Fibroblast of peridontal ligament (primary cell): Measurements from ENCODE around the gene IGFBP7.
A peak's percentile ranks its signal among the peaks of the same experiment; 100 is the strongest.

ENCODE experiments used
- DNase-seq: peaks from one replicate; pipeline ENCODE4 v3.0.0-alpha.2; 2010; ENCODE audit errors: extremely low read depth

IGFBP7 gene

DNA sequence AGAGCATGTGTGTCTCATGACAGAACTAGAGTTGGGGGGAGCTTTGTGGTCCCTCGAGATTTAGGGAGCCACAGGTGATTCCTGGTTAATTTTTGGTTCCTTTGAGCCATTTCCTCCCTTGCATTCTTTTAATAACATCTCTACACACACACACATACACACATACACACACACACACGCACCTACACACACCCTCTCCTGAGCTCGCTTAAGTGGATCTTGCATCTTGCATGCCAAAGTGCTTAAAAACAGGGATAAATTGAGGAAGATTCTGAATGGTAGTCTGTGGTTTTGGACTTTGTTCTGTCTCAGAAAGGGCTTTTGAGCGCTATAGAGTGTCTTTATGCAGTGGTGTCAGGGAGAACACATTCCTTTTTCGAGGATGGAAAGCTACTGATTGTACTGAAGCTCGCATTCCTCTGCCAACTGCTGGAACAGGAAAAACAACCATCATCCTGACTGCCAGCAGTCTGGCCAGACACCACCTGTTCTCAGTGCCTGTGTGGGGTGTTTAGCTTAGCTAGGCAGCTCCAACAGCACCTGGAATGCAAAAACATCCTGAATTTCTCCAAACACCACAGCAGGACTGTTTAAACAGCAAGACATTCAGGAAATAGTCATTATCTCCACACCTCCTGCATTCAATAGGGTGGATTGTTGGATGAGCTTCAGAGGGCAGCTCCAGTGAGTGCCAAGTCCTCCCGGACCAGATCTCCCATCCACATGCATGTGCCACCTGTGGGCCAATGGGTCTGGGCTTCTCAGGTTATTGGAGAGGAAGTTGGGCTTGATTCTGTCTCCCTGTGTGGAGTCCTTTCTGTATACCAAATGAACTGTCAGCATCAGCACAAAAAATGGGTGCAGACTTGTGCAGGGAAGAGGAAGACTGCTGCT lies 21.9 kb upstream of the IGFBP7 start:
- DNase-seq: no peak

DNA sequence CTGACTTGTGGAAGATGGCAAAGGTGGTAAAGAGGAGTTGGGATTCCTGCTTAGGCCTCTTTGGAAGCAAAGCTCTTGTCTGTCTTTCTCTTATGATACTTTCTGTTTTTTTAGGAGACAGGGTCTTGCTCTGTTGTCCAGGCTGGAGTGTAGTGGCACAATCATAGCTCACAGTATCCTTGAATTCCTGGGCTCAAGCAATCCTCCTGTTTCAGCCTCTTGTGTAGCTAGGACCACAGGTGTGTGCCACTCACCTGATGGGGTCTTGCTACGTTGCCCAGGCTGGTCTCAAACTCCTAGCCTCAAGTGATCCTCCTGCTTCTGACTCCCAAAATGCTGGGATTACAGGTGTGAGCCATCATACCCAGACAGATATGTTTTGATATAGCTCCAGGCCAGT lies 19.3 kb upstream of the IGFBP7 start:
- DNase-seq: no peak

DNA sequence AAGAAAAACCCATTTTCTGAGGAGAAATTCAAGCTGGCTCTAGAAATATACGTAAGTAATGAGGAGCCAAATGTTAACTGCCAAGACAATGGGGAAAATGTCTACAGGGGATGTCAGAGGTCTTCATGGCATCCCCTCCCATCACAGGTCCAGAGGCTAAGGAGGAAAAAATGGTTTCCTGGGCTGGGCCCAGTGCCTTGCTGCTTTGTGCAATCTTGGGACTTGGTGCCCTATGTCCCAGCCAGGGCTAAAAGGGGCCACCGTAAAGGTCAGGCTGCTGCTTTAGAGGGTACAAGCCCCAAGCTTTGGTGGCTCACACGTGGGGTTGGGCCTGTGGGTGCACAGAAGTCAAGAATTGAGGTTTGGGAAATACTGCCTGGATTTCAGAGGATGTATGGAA lies 17.2 kb upstream of the IGFBP7 start:
- no peak for DNase-seq

DNA sequence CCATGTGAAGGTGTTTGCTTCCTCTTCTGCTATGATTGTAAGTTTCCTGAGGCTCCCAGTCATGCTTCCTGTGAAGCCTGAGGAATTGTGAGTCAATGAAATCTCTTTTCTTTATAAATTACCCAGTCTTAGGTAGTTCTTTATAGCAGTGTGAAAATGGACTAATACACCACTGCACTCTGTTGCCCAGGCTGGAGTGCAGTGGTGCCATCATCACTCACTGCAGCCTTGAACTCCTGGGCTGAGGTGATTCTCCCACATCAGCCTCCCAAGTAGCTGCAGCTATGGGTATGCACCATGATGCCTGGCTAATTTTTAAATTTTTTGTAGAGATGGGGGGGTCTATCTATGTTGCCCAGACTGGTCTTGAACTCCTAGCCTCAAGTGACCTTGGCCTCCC lies 15.8 kb upstream of the IGFBP7 start:
- no peak for DNase-seq

DNA sequence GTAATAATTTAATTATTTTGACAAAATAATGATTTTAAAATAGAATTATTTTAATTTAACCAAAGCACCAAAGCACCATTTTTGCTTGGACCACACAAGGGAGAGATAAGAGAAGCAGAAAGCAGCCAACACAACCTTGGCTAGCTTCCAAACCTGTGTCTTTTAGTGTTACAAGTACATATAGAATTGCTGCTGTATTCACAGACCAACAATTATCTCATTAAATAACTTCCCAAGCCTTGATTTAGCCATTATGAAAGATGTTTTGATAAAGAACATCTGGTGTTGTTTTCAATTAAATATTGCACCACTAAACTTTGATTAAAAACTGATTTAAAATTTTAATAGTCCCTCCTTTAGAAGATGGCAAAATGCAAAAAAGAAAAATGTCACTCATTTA lies 14.0 kb upstream of the IGFBP7 start:
- DNase-seq: no peak

DNA sequence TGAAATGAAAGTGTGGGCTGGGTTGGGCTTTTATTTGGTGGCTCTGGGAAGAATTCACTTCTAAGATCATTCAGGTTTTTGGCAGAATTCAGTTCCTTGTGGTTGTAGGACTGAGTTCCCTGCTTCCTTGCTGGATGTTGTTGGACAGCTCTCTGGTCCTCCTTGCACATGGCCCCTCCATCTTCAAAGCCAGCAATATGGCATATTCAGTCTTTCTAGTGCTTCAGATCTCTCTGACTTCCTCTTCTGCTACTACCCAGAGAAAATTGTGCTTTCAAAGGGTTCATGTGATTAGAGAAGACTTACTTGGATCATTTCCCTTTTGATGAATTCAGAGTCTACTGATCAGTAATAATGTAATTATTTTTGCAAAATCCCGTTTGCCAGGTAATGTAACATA lies 12.8 kb upstream of the IGFBP7 start:
- DNase-seq: no peak

DNA sequence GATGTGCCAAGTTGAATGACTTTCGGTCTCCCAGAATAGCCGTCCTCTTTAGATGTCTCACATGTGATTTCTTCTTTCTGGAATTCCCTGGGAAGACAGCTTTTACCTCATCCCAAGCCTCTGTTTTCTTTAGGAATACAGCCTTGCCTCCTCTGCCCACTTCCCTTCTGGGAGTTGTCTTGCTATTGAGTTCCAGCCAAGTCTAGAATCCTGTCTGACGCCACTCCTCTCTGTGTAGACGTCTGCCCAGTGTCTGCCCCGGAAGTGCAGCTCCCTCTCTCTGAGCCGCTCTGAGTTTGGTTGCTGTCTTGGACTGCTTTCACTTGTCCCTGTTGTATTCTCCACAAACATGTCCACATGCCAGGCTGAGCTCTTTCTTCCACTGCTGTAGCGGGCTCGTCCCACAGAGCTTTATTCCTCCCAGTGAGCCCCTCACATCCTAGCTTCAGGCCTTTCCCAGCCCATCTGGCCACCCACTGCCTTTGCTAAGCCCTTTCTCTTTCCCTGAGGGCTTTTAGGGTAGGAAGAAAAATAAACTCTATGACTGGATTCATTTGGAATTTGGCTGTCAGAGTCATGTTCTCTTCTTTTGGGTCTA lies 9.0 kb upstream of the IGFBP7 start:
- peak; percentile 95 for DNase-seq

DNA sequence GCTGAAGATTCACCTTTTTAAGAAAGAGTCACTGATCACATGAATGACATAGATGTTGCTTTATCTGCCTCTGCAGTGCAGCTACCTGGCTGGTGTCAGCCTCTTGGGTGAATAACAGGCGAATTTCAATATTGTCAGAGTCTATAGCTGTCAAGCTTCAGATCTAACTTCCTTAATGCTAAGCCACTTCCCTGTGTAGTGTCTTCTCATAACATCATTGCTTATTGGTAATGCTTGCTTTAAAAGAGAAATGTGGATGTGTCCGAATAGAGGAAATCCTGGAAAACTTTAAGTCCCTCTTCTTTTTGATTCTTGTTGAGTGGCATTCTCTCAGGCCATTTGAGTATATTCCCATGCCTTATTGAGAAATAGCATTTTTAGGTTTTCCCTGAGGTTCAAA lies 7.3 kb upstream of the IGFBP7 start:
- DNase-seq: no peak

DNA sequence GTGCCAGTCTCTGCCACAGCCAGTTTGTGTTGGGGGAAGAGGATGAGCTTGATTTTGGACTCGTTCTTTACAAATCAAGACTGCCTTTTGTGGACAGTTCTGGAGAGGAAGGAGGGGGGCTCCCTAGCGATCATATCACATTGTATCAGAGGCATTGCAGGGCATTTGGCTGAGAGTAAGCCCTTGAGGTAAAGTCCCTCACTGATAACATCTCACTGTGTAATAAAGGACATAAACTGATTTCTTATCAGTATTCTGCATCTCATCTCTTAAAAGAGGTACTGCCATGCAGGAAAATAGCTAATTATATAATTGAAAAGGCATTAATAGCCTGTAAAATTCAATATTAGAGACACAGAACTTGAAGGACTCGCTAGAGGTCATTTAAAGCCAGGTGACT lies 6.1 kb upstream of the IGFBP7 start:
- DNase-seq: no peak

DNA sequence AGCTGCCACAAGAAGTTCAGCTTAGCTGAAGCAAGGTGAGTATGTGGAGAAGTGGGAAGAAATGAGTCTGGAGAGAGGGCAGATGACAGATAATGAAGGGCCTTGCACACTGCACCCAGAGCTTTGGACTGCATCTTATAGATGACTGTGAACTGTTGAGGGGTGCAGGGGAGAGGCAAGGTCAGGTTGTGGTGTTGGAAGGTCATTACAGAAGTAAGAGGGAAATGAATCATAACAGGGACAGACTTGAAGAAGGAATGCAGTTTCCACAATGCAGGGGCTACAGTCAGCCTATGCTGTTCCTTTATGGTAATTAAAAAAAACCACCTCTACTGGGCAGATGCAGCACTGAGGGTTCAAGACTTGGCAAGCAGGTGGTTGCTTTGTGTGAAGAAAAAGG lies 4.8 kb upstream of the IGFBP7 start:
- no peak for DNase-seq

DNA sequence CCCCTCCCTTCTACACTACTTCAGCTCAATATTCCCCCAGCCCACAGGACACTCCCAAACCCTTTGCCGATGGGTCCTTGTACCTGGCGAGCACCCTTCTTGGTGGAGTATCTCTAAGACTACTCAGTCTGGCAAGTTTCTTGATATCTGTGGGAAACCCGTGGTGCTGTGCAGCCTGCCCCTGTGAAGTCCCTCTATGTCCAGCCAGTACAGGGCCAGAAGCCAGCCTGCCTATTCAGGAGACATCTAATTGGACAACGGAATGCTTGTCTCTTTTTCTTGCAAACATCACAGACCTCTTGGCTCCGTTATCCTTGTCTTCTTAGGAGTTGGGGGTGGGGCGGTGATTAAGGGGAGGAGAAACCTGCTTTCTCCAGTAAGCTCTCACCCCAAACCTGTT lies 3.7 kb upstream of the IGFBP7 start:
- no peak for DNase-seq

DNA sequence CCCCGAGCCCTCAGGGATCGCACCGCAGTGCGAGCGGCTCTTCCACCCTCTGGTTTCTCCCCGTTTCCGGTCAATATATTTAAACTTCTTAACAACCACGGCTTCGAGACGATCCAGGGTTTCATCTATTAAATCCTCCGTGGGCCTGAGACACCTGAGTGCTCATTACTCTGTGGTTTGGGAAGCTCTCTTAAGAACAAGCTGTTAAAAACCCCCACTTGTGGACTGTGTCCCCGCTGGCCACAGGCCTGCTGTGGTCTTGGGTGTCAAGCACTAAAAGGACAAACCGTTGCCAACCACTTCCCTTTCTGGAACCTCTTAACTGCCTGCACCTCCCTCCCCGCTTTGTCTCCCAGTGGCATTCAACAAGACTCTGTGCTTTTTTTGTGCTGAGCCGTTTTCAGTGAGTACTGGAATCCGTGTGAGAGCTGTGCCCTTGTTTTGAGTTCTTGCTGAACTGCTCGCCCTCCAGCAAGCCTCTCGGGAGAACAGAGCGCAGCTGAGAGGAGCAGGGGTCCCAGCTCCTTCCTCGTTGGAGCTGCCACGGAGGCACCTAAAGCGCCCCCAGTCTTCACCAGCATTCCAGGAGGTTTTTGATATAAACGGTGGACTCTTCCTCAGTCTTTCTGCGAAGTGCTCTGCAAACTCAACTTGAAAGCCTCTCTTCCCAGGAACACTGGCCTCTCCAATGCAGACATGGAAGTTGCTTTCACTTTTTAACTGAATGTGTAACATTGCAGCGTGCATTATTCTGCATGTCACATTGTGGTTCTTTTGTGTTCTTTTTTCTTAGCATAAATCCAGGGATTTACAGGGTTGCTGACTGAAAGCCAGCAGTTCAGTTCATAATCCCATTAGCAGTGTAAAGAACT lies 691 bp upstream of the IGFBP7 start:
- peak; percentile 77 for DNase-seq

DNA sequence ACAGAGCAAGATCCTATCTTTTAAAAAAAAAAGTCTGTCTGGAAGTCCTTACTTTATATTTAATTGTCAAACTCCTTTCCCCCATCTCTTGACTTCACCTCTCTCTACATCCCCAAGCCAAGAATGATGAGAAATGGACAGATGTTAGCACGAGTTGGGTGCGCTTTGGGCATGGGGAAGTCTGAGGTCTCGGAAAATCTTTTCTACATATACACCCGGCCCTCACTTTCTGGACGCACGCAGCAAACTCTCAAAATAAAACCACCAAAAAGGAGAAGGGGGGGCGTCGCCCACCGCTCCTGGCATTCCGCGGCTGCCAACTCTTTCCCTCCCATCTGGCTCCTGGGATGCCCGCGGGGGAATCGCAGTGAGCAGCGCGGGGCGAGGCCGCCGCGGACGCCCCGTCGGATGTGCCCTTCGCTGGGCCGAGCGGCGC lies 756 bp downstream of the IGFBP7 start:
- peak; percentile 46 for DNase-seq

DNA sequence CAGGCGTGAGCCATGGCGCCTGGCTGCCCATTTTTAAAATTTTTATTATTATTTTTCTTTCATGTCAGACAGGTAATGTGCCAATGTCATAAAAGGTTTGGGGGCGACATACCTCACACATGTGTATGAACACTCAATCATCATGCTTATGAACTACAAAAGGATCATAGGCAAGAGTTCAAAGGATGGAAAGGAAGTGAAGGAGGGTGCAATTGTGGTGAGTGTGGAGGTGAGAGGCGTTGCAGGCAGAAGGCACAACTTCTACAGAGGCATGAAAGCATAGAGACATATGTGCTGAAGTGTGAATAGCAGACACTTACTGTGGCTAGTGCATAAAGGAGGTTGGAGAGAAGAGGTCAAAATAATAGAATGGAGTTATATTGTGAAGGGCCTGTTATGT lies 4.0 kb downstream of the IGFBP7 start:
- no peak for DNase-seq

DNA sequence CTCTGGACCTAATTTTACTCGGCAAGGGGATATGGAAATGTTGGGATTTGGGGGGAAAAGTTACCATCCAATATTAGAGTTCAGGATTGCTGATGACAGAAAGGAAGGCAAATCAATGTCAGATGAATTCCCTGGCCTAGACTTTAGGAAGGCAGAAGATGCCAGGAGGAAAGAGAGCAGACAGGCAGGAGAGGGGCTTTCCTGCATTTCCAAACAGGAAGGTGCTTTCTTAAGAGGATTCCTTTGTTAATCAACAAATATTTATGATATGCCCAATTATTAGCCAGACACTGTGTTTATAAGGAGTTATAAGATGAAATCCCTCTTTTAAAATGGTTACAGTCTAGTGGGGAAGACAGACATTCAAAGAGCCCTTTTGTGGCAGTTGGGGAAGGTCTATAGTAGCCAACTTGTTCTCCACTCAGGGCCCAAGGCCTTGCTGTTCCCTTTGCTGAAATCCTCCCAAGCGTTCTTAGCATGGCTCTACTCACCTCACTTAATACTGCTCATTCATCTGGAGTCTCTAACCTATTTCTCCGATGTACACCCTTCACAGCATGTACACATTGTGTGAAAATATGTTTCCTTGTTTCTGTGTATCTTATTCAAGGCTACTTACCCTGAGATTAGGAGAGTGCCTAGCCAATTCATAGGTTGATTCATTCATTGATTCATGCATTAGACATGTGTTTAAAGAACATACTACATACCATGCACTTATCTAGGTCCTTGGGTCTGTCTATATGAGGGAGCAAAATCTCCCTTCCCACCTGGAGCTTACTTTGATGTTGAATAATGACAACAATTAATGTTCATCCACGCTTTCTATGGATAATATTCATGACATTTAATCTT lies 5.3 kb downstream of the IGFBP7 start:
- DNase-seq: no peak

DNA sequence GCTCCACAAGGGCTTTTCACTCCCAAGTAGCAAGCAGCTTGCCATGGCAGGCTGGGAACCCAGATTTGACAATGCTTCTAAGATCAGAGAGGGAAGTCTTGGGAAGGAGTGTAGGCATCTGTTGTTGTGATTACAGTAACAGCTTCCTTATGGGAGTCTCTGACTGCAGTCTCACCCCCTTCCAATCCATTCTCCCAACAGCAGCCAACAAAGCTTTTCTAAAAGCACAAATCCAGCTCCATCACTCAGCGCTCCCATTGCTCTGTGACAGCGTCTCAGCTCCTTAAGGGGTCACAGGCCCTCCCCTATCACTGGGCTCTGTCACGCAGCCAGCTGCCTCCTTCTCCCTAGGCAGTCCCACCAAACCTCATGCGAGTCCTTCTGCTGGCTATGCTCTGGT lies 7.1 kb downstream of the IGFBP7 start:
- peak; percentile 69 for DNase-seq

DNA sequence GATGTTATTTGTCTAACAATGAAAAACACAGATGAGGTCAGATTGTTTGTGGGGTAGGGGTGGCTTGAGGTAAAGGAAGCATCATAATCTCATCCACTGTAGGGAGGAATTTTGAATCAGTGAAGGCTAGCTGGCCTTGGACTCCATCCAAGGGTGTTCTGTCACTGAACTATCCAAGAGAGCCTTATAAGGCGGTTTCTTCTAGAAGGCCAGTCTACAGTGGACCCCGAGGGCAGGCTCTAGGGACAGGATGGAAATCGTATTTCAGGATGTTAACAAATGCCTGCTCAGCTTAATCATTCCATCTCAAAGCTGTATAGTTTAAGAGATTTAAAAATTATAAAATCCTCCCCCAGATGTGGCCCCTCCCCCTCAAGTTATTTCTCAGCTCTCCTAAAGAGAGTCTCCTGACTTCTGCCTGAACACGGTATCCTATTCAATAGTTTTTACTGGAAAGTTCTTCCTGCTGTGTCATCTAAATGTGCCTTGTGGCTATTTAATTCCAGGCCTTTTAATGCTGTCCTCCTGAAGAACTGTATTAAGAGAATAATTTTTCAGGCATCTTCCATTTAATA lies 8.0 kb downstream of the IGFBP7 start:
- DNase-seq: peak; percentile 92

DNA sequence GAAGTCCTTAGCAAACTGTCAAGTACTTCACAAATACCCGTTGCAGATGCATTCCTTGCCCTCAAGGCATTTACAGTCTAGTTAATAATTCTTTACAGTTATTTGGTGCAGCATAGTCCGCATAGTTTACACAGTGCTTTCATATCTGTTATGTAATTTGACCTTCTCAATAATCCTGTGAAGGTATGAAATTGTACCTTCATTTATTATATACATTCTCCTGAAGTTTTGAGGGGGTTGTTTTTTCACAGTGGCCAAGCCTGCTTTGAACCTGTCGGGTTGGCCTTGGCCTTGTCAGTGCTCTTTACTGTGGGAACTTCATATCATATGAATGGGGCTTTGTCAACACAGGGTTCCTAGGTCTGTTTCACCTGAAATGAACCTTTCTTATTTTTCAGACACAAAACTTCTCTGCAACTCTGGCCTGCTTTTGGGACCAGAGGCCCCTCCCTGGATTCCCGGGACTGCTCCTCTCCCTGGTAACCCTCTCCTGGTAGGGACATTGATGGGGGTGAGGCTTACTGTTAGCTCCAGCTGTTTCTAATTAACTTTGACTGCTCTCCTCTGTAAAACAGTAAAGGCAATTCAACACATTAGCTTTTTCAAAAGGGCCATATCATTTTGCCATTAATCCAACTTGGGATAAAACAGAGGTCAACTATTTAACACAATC lies 9.1 kb downstream of the IGFBP7 start:
- DNase-seq: peak; percentile 62

DNA sequence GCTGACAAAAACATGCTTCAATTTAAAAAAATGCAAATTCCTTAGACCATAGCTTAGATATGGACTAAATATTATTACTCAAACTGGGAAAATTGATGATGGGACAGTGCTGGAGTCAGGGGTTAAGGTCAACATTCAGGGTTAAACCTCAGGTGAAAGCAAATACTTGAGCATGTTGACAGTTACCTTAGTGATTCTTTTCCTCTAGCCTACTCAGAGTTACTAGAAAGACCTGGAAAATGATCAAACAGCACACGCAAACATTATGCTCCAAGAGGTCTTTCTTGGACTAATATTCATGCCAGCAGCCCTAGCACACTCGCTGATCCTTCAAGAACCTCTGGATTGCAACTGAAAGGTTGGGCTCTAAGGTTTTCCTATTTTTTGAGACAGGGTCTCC lies 10.8 kb downstream of the IGFBP7 start:
- no peak for DNase-seq

DNA sequence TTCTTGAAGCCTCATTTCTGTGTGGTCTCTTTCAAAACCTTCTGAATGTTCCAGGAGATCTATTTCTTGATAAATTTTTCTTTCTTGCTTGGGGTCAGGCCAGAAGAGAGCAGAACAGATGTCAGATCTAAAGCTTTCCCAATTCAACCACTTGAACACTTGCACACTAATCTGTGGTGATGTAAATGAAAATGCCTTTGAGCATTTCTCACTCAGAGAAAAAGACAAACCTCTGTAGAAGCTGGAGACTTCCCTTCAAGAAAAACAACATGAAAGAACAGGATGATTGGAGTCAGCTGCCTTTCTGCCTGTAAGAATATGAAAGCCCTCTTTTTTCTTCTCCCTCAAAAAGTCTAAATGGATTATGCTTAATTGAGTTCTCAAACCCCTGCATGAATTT lies 11.2 kb downstream of the IGFBP7 start:
- DNase-seq: peak; percentile 97

DNA sequence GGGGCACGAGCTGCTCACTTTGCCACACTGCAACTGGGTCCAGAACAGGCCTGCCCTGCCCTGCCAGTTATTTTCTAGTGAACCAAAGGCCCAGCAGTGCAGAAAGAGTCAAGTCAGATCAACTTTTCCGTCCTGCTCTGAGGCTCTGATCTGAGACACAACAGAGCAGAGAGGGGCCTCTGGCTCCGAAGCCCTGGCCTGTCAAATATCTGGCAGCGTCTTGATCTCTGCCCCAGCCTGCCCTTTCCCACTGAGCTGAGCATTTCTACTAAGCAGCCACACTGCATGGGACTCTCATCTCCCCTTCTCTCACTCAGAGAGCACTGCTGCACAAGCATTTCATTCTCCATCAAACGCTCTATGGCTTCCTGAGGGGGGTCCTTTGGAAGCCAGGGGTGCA lies 11.8 kb downstream of the IGFBP7 start:
- no peak for DNase-seq
